Measurements from ENCODE around the gene ZFP36. TPM values are rescaled to one million over a fixed set of nuclear protein-coding genes. Genes with fewer than 3 reads are reported as not detected.
A peak's percentile ranks its signal among the peaks of the same experiment; 100 is the strongest.

Gene ZFP36
- total and polyA plus RNA-seq, 12 donors, result 22.8 to 194 (median 51.7) TPM

GRCh38 chr19:39398297-39398864, 8.3 kb upstream of the ZFP36 start:
- intact Hi-C loops (cut with DNase I), result loop anchor here in 5 of 10 donors (1.0 to 5.0 kb wide), 3 partner anchors 13 to 139 kb away; partner anchors contain the start of gene EID2B (in 3 of the 5)
- peak overlapping the region; percentile 32 to 97 (median 78) for H3K27ac ChIP-seq
- DNase-seq (peak; percentile 66 to 69), ATAC-seq (peak in 6 of 8 donors; percentile 6 to 23 (median 10))
- peaks cover 0 to 50% (median 9%) of the 10 kb centered on the region in 9 donors for H3K36me3 ChIP-seq
- TF ChIP-seq CTCF (IDR thresholded peaks at IDR 0.05), result no peak
- H3K4me1 ChIP-seq, result peaks cover 12 to 64% (median 30%) of the 10 kb centered on the region in 9 donors
- H3K9me3 ChIP-seq, result no peaks in the 10 kb centered on the region
- H3K27me3 ChIP-seq, result no peaks in the 10 kb centered on the region
- H3K4me3 ChIP-seq, result peak overlapping the region in 2 of 10 donors; percentile 21 to 28
- WGBS, 2 donors, result 79 to 85% methylated on average over 11 of the region's 11 CpGs

GRCh38 chr19:39399668-39400050, 7.0 kb upstream of the ZFP36 start:
- 97% methylated on average over 4 of the region's 4 CpGs for WGBS, 2 donors
- DNase-seq, result no peak
- H3K4me1 ChIP-seq, result peaks cover 12 to 75% (median 40%) of the 10 kb centered on the region in 9 donors
- peak overlapping the region in 5 of 10 donors; percentile 9 to 97 (median 84) for H3K27ac ChIP-seq
- TF ChIP-seq CTCF (IDR thresholded peaks at IDR 0.05), result no peak
- H3K4me3 ChIP-seq, result no peak overlapping the region
- intact Hi-C loops (cut with DNase I), result loop anchor here in 4 of 10 donors (5.0 kb wide), 2 partner anchors 133 to 138 kb away; partner anchors contain the start of gene EID2B (in 3 of the 4)
- H3K9me3 ChIP-seq, result no peaks in the 10 kb centered on the region
- no peaks in the 10 kb centered on the region for H3K27me3 ChIP-seq
- peaks cover 0 to 37% (median 8%) of the 10 kb centered on the region in 9 donors for H3K36me3 ChIP-seq
- no peak for ATAC-seq

GRCh38 chr19:39400061-39400460, 6.6 kb upstream of the ZFP36 start:
- TF ChIP-seq CTCF (IDR thresholded peaks at IDR 0.05), result no peak
- Histone ChIP-seq H3K27ac (peak overlapping the region in 5 of 10 donors; percentile 9 to 97 (median 84)), H3K9me3 (no peaks in the 10 kb centered on the region), H3K27me3 (no peaks in the 10 kb centered on the region), H3K4me1 (peaks cover 12 to 79% (median 40%) of the 10 kb centered on the region in 9 donors), H3K4me3 (no peak overlapping the region), H3K36me3 (peaks cover 0 to 33% (median 4%) of the 10 kb centered on the region in 9 donors)
- ATAC-seq (no peak), DNase-seq (no peak)
- intact Hi-C loops (cut with DNase I), result no loop called here
- WGBS, 2 donors, result 85 to 90% methylated on average over 4 of the region's 4 CpGs

GRCh38 chr19:39401070-39401548, 5.5 kb upstream of the ZFP36 start:
- H3K27ac ChIP-seq, result peak overlapping the region; percentile 95 to 100 (median 99)
- whole genome bisulfite sequencing, 2 donors, result 63 to 65% methylated on average over 4 of the region's 4 CpGs
- no peak for TF ChIP-seq CTCF (IDR thresholded peaks at IDR 0.05)
- H3K9me3 ChIP-seq, result no peaks in the 10 kb centered on the region
- ATAC-seq (no peak), DNase-seq (no peak)
- no peaks in the 10 kb centered on the region for H3K27me3 ChIP-seq
- H3K4me1 ChIP-seq, result peaks cover 16 to 90% (median 46%) of the 10 kb centered on the region in 9 donors
- H3K4me3 ChIP-seq, result no peak overlapping the region
- H3K36me3 ChIP-seq, result peaks cover 0 to 23% (median 0%) of the 10 kb centered on the region in 9 donors
- intact Hi-C loops (cut with DNase I), result no loop called here

Data from heart right ventricle (tissue), 16 donors.